Parathyroid adenoma (tissue), 2 donors: Measurements from ENCODE around the gene SETD2.

ENCODE experiments used
- H2AFZ ChIP-seq: fragments of 300-600 bp; sonication (generic); one replicate; pipeline ENCODE4 v1.7.0; 2017; ENCODE audit warnings: antibody characterized with exemption, mild to moderate bottlenecking
- H3K27ac ChIP-seq: fragments of 300-600 bp; sonication (generic); one replicate; pipeline ENCODE4 v1.7.0; 2017
- H3K27me3 ChIP-seq: fragments of 300-600 bp; sonication (generic); one replicate; pipeline ENCODE4 v1.7.0; 2017; ENCODE audit warnings: low read length; ENCODE audit not compliant: control insufficient read depth, insufficient read depth
- H3K36me3 ChIP-seq: fragments of 300-600 bp; sonication (generic); one replicate; pipeline ENCODE4 v1.7.0; 2017; ENCODE audit warnings: low read length; ENCODE audit not compliant: control insufficient read depth, insufficient read depth
- H3K4me1 ChIP-seq: fragments of 300-600 bp; sonication (generic); one replicate; pipeline ENCODE4 v1.7.0; 2017; ENCODE audit warnings: control low read depth
- H3K4me2 ChIP-seq: fragments of 300-600 bp; sonication (generic); one replicate; pipeline ENCODE4 v1.7.0; 2017; ENCODE audit warnings: low read length
- H3K4me3 ChIP-seq: fragments of 300-600 bp; sonication (generic); one replicate; pipeline ENCODE4 v1.7.0; 2017; ENCODE audit warnings: low read depth, low read length
- H3K79me2 ChIP-seq: fragments of 300-600 bp; sonication (generic); one replicate; pipeline ENCODE4 v1.7.0; 2017; ENCODE audit warnings: control low read depth
- H3K9ac ChIP-seq: fragments of 300-600 bp; sonication (generic); one replicate; pipeline ENCODE4 v1.7.0; 2017; ENCODE audit warnings: mild to moderate bottlenecking
- H3K9me3 ChIP-seq: fragments of 300-600 bp; sonication (generic); one replicate; pipeline ENCODE4 v1.7.0; 2017; ENCODE audit warnings: low read length; ENCODE audit not compliant: control insufficient read depth
- TF ChIP-seq, protein P1 (sequence below): fragments of 300-600 bp; sonication (generic); IDR thresholded peaks from one replicate; pipeline ENCODE4 v1.7.0; 2017; ENCODE audit warnings: antibody characterized with exemption, mild to moderate bottlenecking
- donor health status: primary hyperparathyroidism.

The SETD2 gene

DNA sequence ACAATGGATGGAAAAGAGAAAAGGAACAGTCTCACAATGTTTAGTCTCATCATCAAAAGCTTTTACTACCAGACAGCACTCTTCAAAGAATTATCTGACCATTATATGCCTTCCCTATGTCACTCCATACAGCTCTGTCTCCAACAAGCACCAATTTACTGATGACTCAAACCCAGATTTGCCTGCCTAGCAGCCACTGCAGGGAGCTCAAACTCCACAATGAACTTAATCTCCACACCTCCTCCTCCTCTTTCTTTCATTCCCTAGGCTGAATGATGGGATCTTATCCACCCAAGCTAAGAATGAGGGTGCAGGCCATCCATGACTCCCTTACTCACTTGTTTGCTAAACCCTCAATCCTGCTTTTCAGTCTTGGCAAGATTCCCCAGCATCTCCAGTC is 139.0 kb downstream of the SETD2 start:
- Histone ChIP-seq H3K9me3 (no peaks in the 10 kb centered on the region), H3K4me2 (no peak overlapping the region), H3K9ac (no peak overlapping the region), H3K4me3 (no peak overlapping the region), H3K36me3 (no peaks in the 10 kb centered on the region), H3K27ac (no peak overlapping the region), H2AFZ (no peak overlapping the region), H3K4me1 (peaks cover 2% of the 10 kb centered on the region), H3K27me3 (no peaks in the 10 kb centered on the region), H3K79me2 (peaks cover 33% of the 10 kb centered on the region)
- TF ChIP-seq, protein P1, sequence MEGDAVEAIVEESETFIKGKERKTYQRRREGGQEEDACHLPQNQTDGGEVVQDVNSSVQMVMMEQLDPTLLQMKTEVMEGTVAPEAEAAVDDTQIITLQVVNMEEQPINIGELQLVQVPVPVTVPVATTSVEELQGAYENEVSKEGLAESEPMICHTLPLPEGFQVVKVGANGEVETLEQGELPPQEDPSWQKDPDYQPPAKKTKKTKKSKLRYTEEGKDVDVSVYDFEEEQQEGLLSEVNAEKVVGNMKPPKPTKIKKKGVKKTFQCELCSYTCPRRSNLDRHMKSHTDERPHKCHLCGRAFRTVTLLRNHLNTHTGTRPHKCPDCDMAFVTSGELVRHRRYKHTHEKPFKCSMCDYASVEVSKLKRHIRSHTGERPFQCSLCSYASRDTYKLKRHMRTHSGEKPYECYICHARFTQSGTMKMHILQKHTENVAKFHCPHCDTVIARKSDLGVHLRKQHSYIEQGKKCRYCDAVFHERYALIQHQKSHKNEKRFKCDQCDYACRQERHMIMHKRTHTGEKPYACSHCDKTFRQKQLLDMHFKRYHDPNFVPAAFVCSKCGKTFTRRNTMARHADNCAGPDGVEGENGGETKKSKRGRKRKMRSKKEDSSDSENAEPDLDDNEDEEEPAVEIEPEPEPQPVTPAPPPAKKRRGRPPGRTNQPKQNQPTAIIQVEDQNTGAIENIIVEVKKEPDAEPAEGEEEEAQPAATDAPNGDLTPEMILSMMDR, result no peak

DNA sequence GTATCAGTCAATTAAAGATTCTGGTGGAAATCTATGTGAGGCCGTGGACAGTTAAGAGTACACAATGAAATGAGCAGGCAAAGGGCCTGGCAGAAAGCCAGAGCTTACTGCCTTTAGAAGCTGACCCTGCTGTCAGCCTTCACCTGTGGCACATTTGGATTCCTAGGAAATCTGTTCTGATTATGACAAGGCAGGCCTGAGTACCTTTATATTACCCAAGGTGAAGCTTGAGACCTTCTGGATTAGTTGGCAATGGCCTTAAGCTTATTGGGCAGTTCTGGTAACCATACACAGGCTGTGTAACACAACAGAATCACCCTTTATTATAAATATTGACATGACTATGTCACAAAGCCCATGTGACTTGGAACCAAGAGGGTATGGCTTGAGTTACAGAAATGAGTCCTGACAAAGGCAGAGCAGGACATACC is 141.3 kb downstream of the SETD2 start:
- Histone ChIP-seq H3K27me3 (no peaks in the 10 kb centered on the region), H3K4me2 (no peak overlapping the region), H3K4me1 (peaks cover 2% of the 10 kb centered on the region), H3K4me3 (no peak overlapping the region), H3K79me2 (peaks cover 33% of the 10 kb centered on the region), H3K9ac (no peak overlapping the region), H3K9me3 (no peaks in the 10 kb centered on the region), H3K27ac (no peak overlapping the region), H2AFZ (no peak overlapping the region), H3K36me3 (no peaks in the 10 kb centered on the region)
- TF ChIP-seq, protein P1, result no peak

DNA sequence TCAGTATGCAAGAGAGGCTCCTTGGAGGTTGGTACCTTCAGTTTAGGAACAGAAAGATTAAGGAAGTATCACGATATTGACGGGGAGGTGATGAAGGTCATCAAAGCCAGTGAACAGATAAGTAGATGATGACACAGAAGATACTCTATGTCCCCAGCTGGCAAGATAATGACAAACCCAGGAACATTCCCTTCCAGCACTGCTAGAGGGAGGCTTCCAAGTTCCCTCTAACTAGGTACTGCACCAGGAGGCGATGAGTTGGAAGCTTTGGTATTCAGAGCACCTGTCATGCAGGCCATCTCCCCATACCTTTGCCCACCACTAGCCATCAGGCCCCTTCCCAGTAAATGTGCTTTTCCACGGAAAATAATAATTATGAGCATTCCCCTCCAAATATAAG is 143.6 kb downstream of the SETD2 start:
- Histone ChIP-seq H3K79me2 (peaks cover 30% of the 10 kb centered on the region), H3K9ac (no peak overlapping the region), H3K4me1 (peaks cover 2% of the 10 kb centered on the region), H2AFZ (no peak overlapping the region), H3K27ac (no peak overlapping the region), H3K36me3 (no peaks in the 10 kb centered on the region), H3K27me3 (no peaks in the 10 kb centered on the region), H3K4me3 (no peak overlapping the region), H3K4me2 (no peak overlapping the region), H3K9me3 (no peaks in the 10 kb centered on the region)
- TF ChIP-seq, protein P1, result no peak

DNA sequence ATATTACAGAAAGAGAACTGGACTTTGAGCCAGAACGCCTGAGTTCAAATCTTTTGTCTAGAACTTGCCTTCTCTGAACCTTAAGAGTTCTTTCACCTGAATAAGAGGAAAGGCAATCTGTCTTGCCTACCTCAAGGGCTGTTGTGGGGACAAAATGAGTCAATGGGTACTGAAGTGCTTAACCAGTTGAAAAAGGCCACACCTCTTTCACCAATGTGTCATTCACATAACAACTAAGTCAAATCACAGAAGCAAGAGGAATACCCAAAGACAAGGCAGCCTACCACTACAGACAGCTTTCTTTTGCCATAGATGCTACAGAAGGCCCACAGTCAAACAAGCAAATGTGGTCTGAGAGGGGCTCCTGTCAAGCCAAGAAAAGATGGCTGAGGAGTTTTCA is 144.7 kb downstream of the SETD2 start:
- peaks cover 21% of the 10 kb centered on the region for H3K79me2 ChIP-seq
- H3K9ac ChIP-seq, result no peak overlapping the region
- no peaks in the 10 kb centered on the region for H3K36me3 ChIP-seq
- H2AFZ ChIP-seq, result no peak overlapping the region
- H3K4me3 ChIP-seq, result no peak overlapping the region
- H3K27me3 ChIP-seq, result no peaks in the 10 kb centered on the region
- H3K4me1 ChIP-seq, result peaks cover 2% of the 10 kb centered on the region
- no peak overlapping the region for H3K27ac ChIP-seq
- no peaks in the 10 kb centered on the region for H3K9me3 ChIP-seq
- H3K4me2 ChIP-seq, result no peak overlapping the region
- TF ChIP-seq, protein P1, result no peak

DNA sequence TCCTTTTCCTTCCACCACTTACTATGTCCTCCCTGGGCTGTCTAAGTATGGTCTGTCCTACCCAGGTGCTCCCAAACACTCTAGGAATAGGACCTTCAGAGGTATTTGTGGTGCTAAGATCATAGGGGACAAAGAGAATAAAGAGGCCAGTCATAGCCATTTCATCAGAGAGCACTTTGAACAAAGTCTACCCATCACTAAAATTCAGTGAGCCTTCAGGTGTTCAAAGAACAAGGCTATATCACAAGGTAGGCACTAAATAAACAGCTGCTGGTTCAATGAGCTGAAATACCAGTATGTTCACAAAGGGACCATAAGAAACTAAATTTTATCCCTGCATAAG is 145.7 kb downstream of the SETD2 start:
- no peak overlapping the region for H3K4me3 ChIP-seq
- no peak overlapping the region for H3K4me2 ChIP-seq
- no peaks in the 10 kb centered on the region for H3K36me3 ChIP-seq
- TF ChIP-seq, protein P1, result no peak
- no peak overlapping the region for H3K9ac ChIP-seq
- peaks cover 13% of the 10 kb centered on the region for H3K79me2 ChIP-seq
- no peaks in the 10 kb centered on the region for H3K9me3 ChIP-seq
- peaks cover 2% of the 10 kb centered on the region for H3K4me1 ChIP-seq
- no peak overlapping the region for H3K27ac ChIP-seq
- H3K27me3 ChIP-seq, result no peaks in the 10 kb centered on the region
- H2AFZ ChIP-seq, result no peak overlapping the region
